Renal cortex interstitium (tissue), 11 donors: Measurements from ENCODE around the gene DSG4. TPM values are rescaled to one million over a fixed set of nuclear protein-coding genes. Genes with fewer than 3 reads are reported as not detected.

Experiments used
- DNase-seq, 11 donors: peaks; one replicate each; pipeline ENCODE4 v3.0.0-alpha.2; 2013; ENCODE audit warnings: low read depth in 9 of 11, low spot score in 4 of 11; ENCODE audit errors: extremely low read depth in 1 of 11
- polyA plus RNA-seq, 3 donors: library from polyadenylated mRNA; unstranded; fragments of 120-200 nt; gene quantifications; one replicate each; pipeline ENCODE4 v1.2.1, GENCODE V29; 2013; ENCODE audit not compliant: insufficient read length in 3 of 3

DSG4 gene
- polyA plus RNA-seq, 3 donors, result 0.05 TPM; not detected in 2

- no peak for DNase-seq
These were observed 64.2 kb downstream of the DSG4 start for GRCh38 chr18:31440787-31441186.

GRCh38 chr18:31441493-31441892, 64.9 kb downstream of the DSG4 start:
- no peak for DNase-seq

GRCh38 chr18:31444142-31444541, 67.6 kb downstream of the DSG4 start:
- DNase-seq, result no peak

GRCh38 chr18:31445908-31446307, 69.3 kb downstream of the DSG4 start:
- DNase-seq, result no peak

GRCh38 chr18:31446854-31447253, 70.3 kb downstream of the DSG4 start:
- no peak for DNase-seq

- DNase-seq, result no peak
These were observed 71.1 kb downstream of the DSG4 start, which contains the start of gene DSG3 for GRCh38 chr18:31447530-31448191. Gene DSG3, plus strand, starts transcription at chr18:31447741. Its CDS starts 137 bp downstream, at chr18:31447878.

GRCh38 chr18:31450409-31450808, 73.8 kb downstream of the DSG4 start:
- DNase-seq, result no peak

GRCh38 chr18:31451625-31452024, 75.0 kb downstream of the DSG4 start:
- no peak for DNase-seq

- no peak for DNase-seq
These were observed 77.6 kb downstream of the DSG4 start for GRCh38 chr18:31454066-31454708.

Other genes with a start within 250 kb of the DSG4 start
- 1 to 10 TPM; 1.7 to 2.1 (median 2.0) TPM for gene DSC1, start 213.9 kb upstream of the DSG4 start, polyA plus RNA-seq
- gene DSG1, start 58.6 kb upstream of the DSG4 start, polyA plus RNA-seq, result under 1 TPM in 2 of 3 donors, not detected in 1; 0.03 TPM
- gene DSG3, start 71.0 kb downstream of the DSG4 start, polyA plus RNA-seq, result not detected
- gene DSG2, start 121.4 kb downstream of the DSG4 start, polyA plus RNA-seq, result 10 to 100 TPM; 44.1 to 56.1 (median 52.9) TPM
- gene TTR, start 215.1 kb downstream of the DSG4 start, polyA plus RNA-seq, result 1 to 10 TPM in 1 of 3 donors, under 1 TPM in 2; 0.24 to 1.6 (median 0.42) TPM